GM18858 (cell line): Measurements from ENCODE around the gene SULT4A1.
"Not testable (repeated sequence)": the region's sequence is repeated elsewhere in the genome, so short reads cannot be mapped to it uniquely, and the experiment has no call there.

Experiments used
- ATAC-seq: cut with Tn5 transposase; IDR thresholded peaks from one replicate; pipeline ENCODE4 v1.9.1; 2021; ENCODE audit not compliant: unreplicated experiment

Gene SULT4A1

GRCh38 chr22:43887391-43887790 lies 25.1 kb upstream of the SULT4A1 start:
- no peak for ATAC-seq

DNA sequence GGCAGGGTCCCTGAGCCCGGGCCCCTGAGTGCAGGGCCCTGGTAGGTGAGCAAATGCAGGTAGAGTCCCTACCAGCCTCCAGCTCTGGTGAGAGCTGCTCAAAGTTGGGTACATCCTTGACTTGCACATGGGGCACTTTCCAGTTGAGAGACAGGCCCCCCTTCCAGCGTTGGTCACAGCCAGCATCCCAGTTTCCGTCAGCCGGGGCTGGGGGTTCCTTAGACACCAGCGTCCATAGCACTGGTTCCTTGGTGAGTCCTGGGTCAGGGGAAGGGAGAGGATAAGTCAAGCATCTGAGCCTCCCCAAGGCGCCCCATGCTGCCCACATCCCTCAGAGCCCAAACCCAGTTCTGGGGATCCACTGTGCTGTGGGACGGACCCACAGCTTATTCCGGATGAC lies 23.9 kb upstream of the SULT4A1 start:
- no peak for ATAC-seq

GRCh38 chr22:43885786-43886185 lies 23.5 kb upstream of the SULT4A1 start:
- no peak for ATAC-seq

GRCh38 chr22:43885319-43885671 lies 23.0 kb upstream of the SULT4A1 start:
- no peak for ATAC-seq

DNA sequence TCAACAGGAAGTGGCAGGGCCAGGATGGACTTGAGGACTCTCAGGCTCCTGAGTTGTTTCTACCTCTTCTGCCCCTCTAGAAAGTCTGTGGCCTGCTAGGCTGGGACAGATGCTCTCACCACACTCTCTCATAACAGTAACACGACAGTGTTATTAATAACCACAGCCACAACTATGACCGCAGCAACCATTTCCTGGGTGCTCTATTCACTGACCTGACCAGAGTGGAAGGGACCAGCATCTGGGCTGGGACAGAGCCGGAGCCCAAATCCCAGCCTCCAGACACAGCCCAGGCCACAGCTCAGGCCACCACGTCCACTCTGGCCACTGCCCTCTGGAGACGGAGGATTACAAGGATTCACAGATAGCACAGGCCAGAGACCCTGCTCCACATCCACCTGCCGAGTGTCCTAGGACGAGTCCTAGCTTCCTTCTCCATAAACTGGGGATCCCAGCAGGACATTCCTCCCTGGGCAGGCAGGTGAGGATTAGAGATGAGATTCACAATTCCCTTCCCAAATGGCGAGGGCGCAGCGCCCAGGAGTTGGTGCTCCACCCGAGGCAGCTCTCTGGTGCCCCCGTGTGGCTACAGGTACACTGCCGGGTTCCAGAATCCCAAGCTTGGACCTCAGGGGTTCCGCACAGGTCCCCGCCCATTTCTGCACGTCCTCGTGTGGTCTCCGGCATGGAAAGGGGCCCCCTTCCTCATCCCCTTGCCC lies 22.4 kb upstream of the SULT4A1 start:
- peak; percentile 46 for ATAC-seq

DNA sequence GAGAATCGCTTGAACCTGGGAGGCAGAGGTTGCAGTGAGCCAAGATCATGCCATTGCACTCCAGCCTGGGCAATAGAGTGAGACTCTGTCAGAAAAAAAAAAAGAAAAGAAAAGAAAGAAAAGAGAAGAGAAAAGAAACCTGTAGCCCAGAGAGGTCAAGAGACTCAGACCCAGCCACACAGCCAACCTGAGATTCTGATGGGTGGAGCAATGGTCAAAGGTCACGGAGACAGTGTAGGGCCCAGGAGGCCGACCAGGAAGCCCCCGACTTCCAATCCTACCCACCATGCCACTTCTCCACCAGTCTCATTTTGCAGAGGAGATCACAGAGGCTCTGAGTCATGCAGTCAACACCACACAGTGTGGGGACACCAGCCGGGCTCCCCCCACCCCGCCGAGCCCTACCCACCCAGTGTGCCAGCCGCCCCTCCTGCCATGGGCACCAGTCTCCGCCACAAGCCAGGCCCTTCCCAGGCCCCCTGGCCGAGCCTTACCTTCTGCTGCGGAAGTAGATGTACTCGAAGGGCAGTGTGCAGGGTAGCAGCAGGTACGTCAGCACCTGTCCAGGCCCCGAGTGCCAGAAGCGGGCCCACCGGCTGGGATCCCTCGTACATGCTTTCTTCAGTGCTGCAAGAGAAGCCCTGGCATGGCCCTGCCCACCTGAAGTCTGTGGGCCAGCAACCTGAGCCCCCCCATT lies 21.6 kb upstream of the SULT4A1 start:
- ATAC-seq = no peak

GRCh38 chr22:43883012-43883661 lies 20.8 kb upstream of the SULT4A1 start:
- no peak for ATAC-seq

DNA sequence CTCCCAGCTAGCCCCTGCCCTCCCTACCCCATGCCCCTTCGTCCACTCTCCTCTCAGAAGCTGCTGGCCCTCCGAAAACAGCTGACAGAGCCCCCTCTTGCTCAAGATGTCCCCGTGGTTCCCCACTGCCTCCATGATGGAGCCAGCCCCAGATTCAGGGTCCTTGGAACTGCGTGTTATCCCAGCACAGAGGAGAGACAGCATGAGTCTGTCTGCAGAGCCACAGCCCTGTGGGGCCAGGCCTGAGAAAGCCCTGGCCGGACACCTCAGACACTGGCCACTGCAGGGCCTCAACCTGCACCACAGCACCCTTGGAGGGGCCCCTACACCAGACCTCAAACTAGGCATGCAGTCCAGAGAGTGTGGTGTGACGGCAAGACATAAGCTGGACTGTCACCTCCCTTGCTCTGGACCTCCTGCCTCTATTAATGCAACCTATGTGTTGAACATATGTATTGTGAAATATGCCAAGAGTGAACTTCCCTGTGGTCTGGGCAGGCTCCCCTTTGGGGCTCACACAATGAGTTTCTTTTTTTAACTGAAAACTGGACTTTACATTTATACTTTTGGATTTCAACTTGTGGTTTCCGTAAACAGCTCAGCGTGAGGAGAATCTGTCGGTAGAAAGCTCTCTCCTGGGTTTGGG lies 19.9 kb upstream of the SULT4A1 start:
- ATAC-seq = no peak

GRCh38 chr22:43881091-43882061 lies 19.1 kb upstream of the SULT4A1 start:
- ATAC-seq = no peak

GRCh38 chr22:43880541-43880991 lies 18.3 kb upstream of the SULT4A1 start:
- ATAC-seq = no peak

- ATAC-seq = no peak
These were observed 17.7 kb upstream of the SULT4A1 start for GRCh38 chr22:43879901-43880540.

DNA sequence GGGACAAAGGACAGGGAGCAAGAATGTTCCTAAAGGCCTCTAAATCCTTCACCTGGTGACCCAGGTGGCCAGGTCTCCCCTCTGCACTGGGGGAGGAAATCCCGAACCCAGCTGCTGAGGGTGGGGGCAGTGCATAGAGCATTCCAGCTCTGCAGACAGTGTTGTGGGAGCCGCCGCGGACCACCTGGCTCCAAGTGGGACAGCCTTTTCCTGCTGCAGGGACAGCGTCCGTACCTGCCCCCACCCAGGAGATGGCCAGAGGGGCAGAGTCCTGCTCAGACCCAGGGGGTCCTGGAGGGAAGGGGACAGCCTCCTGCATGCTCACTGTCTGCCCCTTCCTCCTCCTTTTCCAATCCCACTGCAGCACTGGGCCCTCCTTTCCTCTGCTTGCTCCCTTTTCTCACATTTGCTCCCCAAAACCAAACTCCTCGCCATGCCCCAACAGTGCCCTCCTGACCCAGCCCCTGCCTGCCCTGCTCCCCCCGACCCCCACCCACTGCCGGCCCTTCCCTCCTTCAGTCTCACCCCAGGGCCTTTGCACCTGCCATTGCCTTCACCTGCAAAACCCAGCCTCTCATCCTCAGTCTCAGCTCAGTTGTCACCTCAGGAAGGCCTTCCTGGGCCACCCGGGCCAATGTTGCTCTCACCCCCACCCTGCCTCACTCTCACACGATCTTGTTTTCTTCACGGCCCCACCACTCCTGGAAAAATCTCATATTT lies 16.7 kb upstream of the SULT4A1 start:
- no peak for ATAC-seq

DNA sequence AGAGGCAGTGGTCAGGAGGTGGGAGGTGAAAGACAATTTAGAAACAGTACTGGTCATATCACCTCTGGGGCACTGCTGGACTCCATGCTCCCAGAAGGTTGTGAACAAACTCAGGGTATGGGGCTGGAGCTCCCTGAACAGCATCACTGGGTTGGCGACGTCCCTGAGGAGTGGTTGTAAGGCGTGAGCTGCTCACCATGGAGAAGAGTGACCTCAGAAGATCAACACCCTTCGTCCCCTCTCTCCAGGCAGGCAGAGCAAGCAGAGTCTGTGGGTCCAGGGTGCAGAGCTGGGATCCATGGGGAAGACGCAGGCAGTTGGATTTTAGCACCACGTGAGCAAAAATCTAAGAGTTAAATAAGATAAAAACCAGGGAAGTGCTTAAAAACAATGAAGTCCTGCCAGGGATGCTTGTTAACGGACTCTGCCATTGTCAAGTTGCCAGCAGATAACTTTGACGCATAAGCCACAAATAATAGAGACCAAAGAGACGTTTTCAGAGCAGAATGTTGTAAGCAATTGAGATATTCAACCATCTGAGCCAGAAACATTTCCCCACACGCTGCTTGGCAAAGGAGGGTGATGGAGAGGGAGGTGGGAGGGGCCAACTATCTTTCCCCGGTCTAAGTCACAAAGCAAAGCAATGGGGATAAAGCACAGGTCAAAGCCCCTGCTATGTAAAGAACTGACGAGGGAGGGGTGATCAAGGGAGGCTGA lies 15.9 kb upstream of the SULT4A1 start:
- no peak for ATAC-seq

DNA sequence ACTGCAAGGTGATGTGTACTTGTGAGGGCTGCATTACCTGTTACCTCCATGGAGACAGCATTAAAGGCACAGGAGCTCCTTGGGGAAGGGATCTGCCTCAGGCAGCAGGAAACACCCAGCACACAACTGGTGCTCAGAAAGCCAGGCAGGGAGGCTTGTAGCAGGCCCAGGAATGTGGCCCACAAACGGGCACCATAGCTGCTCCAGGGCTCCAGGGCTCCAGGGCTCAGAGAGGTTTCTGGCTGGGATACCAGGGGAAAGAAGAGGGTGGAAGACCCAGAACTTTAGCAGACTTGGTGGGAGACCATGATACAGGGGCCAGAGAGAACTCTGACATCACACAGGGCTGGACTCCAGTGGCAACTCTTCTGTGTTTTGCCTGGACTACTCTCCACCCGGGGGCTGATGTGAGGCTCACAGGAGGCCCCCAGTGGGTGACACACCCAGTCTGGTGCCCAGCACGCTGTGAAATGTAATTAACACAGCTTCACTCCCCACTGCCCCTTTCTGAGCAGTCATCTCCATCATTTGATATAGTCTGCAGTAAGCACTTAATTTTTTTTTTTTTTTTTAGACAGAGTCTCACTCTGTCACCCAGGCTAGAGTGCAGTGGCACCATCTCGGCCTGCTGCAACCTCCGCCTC lies 14.7 kb upstream of the SULT4A1 start:
- no peak for ATAC-seq

- no peak for ATAC-seq
These were observed 7.5 kb upstream of the SULT4A1 start for GRCh38 chr22:43869799-43870198.

DNA sequence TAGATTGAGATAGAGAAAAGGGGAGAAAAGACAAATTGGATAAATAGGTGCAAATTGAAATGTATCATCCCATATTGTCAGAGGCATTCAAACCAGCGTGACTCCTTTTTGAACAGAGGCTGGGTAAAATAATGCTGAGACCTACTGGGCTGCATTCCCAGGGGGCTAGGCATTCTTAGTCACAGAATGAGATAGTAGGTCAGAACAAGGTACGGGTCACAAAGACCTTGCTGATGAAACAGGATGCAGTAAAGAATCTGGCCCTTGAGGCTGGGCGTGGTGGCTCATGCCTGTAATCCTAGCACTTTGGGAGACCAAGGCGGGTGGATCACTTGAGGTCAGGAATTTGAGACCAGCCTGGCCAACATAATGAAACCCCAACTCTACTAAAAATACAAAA lies 6.7 kb upstream of the SULT4A1 start:
- ATAC-seq = not testable (repeated sequence)

DNA sequence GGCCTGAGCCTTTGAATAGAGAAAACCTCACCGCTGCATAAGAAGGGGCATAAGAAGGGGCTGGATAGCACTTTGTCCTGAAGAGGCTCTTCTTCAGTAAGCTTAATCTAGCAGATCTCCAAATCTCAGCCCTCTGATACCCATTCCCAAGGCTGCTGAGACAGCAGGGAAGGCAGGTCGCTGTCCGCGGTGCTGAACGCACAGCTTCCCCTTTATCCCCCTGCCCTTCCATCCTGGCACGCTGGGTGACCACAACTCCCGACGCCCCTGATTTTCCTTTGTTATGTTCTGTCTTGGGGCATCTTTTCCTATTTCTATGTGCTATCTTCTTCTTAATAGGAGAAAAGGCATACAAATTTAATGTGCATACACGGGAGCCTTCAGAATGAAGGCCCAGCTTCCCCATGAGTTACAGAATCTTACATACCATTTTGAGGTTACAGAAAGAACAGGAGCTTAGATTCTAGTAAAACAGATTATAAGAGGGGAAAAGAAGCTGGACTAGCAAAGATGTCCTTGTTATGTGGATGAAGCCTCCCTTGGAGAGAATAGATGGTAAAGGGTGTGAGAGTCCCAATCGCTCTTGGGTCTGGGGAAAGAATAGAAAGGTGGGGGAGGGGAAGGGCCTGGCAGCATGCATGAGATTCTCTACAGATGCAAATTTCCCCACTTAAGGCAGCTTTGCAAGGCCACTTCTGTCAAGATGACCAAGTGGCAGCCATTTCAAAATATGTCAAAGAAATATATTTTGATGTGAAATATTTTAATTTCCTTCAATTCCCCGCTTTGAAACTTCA lies 5.7 kb upstream of the SULT4A1 start:
- no peak for ATAC-seq

GRCh38 chr22:43862882-43863202 lies 529 bp upstream of the SULT4A1 start:
- no peak for ATAC-seq
